DMS53 (cell line): ENCODE data around the gene RFX4.

Experiments
- DNase-seq: peaks from one replicate; lab custom pipeline; 2025; lab: John Stamatoyannopoulos, UW

RFX4 gene

DNA sequence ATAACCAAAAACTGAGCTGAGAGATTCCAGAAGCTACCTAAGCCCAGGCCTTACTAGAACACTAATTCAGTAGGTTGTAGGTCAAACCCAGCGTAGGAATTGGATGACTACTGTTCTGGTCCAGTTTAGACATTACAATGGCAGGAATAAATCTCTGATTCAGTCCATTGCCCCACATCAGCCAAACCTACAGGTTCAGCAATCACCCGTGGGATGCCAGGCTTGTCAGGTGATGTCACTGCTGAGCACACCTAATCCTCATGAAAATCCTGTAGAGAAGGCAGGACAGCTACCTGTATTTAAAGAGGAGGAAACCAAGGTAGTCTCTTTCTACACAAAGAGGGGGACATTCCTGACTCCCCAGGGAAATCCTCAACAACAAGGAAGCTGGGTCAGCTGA is 63.7 kb downstream of the RFX4 start:
- DNase-seq, result peak; percentile 31

DNA sequence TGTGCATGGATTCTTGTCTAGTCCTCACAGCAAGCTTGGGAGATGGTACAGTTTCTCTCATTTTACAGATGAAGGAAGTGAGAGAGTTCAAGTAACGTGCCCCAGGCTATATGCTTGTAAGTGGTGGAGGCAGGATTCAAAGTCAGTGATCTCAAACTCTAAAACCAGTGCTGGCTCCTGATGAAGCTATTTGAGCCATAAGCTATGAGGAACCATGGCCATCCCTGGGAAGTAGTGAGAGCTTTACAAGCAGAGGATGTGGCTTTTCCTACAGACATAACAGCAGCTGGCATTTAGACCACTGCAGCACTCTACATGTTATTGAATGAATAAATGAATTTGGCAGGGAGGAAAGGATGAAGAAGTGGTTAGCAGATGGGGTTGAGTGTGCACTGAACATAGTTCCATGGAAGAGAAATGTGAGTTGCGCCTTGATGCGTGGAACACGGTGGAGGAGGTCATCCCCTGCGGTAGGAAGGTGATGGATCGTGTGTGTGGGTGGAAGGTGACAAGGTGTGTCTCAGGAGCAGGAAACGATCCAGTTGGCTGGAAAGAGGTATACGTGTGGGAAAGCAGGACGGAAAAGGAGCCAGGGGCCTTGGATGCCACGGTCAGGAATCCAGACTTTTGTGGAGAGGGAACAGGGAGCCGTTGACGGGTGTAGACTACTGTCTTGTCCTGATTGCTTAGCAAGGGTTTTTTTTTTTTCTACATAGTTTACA is 65.2 kb downstream of the RFX4 start:
- no peak for DNase-seq

DNA sequence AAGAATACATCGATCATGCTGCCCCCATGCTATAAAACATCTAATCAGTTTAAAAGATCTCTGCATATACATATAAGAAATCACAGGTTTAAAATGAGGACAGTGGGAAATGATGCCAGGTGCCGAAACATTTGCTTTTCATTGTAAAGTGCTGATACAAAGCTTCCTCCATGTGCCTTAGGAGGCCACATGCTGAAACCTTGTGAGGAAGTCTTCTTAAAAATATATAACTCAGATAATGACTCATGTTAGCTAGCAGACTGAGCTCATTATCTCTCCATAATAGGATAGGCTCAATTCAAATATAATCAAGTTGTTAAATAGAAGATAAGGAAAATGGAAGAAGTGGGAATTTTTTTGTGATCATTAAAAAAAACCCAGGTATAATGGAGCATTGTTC is 65.9 kb downstream of the RFX4 start:
- no peak for DNase-seq

DNA sequence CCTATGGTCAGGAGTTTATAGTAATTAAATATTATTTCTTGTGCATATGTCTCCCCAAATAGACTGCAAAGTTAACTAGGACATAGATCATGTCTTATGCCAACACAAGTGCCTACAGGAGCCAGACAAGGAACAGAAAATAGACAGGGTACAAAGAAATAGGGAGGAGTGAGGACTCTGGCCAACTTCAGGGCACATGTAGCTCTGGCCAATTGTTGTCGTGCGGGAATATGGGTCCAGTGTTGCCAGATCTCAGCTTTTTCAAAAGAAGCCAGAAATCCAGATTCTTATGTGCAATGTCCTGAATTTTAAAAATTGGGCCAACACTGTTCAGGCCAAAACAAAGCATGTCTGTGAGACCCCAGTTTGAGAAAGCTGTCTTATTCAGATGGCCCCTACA is 68.7 kb downstream of the RFX4 start:
- DNase-seq, result no peak

DNA sequence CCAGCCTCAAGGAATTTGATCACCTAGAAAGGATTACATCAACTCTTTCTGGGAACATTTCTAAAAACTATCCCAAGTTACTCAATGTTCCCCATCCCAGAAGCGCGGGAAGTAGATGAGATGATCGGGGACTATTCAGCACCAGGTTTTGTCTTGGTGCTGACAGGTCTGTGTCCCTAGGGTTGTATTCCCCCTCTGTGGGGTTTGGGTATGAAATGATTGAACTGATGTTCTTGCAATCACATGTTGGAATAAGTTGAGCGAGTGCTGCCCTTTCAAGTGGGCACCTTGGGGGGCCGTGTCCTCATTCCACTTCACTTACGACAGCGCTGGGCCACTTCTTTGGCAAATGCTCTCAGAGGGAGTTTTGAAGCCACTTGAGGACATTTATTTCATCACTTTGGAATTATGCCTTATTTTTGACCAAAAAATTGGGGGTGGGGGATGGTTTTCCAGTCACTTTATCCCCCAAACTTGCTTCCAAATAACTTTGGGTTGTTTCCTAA is 69.8 kb downstream of the RFX4 start:
- DNase-seq, result no peak

DNA sequence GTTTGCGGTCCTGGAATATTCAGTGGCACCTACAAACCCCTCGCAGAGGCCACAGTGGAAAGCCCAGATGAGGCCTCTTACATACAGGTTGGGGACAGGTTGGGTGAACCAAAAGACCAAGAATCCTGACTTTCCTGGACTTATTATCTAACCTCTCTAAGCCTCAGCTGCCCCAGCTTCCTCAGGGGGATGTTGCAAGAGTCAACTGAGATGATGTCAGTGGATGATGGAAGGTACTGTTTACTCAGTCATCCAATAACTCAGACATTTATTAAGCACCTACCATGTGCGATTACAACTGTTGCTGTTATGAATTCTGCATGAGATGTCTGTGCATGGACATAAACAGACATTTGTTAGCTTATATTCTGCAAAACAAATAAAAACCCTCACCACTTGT is 72.8 kb downstream of the RFX4 start:
- peak; percentile 26 for DNase-seq

DNA sequence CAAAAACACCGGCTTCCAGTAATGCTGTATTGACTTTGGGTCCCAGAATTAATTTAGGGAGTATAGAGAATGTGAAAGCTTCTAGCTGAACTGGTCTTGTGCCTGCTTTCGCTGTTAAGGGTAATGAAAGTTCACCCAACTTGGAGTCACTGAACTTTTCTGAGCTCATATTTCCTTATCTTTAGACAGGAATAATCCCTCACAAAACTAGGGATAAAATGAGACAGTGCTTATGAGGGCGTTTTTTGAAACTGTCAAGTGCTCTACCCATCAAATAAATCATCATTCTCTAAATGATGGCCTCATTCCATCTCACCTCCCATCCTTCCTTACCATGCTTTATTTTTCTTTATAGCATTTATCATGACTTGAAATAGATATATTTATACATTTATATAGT is 74.7 kb downstream of the RFX4 start:
- no peak for DNase-seq

DNA sequence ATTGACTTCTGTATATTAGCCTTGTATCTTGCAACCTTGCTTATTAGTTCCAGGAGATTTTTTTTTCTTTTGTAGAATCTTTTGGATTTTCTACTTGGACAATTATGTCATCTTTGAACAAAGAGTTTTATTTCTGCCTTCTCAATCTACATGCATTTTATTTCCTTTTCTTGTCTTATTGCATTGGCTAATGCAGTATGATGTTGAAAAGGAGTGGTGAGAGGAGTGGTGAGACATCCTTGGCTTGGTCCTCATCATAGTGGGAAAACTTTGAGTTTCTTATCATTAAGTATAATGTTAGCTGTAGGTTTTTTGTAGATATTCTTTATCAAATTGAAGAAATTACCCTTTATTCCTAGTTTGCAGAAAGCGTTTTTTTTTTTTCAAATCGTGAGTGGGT is 80.6 kb downstream of the RFX4 start:
- DNase-seq, result no peak

DNA sequence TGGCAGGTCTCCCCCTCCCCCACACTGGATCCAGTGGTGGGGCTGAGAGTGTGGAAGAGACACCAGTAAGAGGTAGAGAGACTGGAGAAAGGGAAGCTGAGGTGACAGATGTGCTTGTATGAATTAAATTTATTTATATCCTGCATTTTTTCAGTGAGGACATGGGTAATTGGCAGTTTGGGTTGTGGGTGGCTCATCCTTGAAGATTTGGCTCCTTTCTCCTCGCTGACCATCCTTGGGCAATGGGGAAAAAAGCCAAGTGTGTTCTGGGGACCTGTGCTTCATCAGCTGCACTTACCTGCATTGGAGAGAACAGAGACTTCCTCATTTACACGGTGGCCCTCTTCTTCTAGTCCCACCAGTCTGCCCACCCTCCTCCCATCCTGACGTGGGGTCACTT is 86.4 kb downstream of the RFX4 start:
- DNase-seq, result no peak

DNA sequence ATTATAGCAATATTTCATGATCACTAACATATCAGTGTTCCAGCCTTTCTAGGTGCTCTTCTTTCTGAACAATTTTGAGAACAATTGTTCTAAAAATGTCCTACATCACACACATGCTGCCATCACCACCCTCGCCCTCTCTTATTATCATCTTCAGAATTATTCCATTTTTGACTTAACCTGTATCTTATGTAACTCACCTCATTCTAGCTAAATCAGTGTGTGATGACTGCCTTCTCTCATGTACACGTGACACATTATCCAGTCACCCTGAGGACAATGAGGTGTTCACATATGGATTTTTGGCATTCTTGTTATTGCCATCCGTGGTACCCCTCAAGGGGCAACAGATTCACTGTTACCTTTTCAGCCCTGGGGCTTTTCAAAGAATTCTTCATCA is 87.3 kb downstream of the RFX4 start:
- DNase-seq, result no peak

DNA sequence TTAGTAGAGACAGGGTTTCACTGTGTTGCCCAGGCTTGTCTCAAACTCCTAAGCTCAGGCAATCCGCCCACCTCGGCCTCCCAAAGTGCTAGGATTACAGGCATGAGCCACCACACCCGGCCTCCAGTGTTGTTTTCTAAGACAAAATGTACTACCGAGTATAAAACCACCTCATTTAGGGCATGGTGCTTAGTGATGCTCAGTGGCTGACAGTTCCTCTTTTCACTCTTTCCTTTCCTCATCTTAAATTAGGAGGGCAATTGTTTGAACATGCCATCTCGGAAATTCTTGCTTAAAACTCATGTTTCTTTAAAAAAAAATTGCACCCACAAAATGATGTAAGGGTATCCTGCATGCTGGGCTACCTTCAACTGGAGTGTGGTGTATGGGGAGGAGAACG is 89.0 kb downstream of the RFX4 start:
- no peak for DNase-seq

DNA sequence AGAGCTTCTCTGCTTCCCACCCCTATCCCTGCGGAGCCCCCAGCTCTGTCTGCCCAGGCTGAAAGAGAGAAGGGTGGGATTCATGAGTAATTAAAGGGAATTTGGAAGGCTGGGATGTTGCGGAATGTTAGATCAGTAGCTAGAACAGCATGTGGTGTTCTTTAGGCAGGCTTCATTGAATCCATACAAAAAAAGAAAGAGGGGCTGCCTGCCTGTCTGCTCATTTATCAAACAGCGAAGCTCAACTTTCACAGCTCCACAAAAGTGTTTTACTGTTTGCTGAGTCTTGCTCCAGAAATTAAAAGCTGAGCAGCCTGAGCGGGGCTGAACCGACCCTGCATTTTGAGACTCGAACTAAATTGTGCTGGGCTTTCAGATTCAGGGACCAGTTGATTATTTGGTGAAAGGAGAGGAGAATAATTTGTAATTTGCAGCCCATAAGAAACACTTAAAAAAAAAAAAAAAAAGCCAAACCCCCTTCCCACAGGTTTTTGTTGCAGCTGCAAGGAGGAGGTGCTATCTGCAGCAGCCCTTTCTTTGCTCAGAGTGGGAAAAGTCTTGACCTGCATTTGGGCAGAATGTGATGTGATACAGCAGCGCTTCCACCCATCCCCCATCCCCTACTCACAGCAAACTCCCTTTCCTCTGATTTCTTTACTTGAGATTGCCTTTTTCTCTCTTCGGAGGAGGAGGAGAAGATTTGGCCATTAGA is 89.7 kb downstream of the RFX4 start:
- DNase-seq, result no peak

DNA sequence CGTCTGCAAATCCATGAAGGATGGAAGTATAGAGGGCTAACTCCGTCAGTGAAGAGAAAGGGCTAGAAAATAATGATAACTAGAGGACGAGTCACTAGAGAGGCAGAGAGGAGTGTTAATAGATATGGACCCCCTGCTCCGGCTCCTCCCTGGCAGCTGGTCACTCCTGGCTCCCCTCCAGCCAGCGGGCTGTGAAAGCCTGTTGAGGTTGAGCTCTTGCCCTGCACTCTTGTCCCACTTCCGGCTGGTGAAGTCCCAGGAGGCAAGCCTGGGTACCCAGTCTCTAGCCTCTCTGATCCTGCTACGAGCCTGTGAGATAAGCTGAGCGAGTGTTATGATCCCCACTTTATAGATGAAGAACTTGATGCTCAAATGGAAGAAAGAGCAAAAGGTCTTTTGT is 90.3 kb downstream of the RFX4 start:
- DNase-seq, result no peak

DNA sequence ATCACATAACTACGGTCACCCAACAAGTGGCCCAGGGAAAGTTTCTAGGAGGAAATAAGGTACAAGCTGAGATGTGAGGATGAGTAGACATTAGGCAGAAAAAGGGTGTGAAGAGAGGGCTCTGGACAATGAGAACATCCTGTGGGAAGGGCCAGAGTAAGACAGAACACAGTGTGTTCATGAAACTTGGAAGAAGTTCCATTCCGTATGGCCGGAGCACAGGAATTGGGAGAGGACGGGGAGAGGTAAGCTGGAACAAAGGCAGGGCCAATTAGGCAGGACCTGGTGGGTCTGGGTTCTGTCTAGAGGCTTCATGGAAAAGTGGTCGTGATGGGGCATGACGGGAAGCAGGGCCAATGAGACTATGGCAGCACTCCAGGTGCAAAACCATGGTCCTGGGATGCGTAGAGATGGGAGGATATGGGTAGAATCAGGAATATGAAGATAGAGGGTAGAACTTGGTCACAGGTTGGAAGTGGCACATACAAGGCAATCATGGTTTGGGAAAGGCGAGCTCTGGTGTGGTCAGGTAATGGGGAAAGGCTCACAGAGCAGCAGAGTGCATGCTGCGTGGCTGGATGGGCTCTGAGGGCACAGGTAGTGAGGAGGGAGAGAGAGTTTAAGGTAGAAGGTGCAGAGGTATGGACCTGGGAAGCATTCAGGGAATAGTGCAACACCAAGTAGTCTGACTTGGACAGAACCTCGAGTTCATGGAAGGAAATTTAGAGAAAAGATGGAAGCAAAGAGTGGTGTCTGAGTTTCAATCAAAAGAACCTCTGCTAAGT is 93.0 kb downstream of the RFX4 start:
- DNase-seq, result no peak

DNA sequence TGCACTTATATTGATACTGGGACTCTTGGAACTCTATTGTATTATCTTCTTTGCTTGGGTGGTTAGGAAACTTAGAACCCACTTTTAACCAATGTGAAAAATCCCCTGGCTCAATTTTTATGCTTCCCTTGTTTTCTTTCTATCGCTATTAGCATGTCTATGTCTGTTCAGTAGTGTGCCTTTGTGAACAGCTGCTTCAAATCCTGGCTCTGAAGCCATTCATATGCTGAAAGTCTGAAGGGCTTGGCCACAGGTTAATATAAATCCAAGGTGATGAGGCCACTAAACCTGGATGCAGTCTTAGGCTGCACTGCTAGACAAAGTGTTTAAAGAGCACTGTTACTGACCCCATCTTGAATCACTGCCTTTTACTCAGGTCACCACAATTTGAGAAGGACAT is 96.8 kb downstream of the RFX4 start:
- no peak for DNase-seq

DNA sequence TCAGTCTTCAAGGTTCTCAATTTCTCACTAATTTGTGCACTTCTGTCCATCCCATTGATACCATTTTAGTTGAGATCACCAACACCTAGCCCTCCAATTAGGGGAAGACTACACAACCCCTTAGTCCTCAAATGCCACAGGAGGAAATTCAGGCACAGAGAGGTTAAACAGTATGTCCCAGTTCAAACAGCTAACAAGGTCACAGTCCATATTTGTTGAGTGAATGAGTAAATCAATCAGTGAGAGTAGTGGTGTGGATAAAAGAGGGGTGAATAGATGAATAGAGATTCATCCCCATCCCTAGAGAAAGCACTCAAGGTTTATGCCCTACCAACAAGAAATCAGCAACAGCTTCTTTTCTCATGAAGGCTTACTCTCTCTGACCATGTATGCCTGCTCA is 97.5 kb downstream of the RFX4 start:
- DNase-seq, result no peak

DNA sequence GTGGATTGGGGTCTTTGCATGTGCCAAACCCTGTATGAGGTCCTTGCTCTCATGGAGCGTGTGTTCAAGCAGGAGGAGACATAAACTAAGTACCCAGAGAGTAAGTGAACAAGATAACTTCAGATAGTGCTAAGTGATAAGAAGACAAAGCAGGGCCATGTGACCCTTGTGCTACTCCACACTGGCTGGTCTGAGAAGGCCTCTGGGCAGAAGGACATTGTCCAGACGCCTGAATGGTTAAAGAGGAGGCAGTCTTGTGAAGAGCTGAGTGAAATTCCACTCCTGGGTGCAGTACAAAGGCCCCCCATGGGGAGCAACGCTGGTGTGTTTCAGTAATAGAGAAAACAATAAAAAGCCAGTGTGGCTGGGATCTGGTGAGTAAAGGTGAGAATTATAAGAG is 98.4 kb downstream of the RFX4 start:
- no peak for DNase-seq

DNA sequence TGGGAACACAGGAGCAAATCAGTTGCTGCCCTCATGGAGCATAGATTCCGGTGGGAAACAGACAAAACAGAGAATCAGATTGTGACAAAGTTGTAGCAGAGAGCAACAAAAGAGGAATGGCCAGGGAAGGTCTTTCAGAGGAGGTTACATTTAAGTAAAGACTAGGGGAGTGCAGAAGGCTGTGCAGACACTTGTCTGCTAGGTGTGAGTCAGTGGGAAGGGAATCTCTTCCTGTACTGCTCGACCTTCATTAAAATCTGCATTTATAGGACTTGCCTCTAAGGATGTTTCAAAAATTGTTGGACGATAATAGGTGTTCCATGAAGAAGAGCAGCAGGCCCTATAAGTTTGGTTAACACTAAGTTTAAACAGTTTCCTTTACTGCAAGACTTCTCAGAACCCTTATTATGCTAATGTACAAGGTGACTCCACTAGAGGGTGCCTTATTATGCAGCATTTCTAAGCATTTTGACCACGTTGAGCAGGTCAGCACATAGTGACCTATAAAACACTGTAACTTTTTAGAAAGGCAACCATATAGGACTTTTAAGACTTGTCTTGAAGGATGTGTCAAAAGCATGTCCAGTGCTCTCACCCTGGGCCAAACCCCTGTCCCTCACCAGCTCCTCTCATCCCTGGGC is 99.9 kb downstream of the RFX4 start:
- DNase-seq, result peak; percentile 47

DNA sequence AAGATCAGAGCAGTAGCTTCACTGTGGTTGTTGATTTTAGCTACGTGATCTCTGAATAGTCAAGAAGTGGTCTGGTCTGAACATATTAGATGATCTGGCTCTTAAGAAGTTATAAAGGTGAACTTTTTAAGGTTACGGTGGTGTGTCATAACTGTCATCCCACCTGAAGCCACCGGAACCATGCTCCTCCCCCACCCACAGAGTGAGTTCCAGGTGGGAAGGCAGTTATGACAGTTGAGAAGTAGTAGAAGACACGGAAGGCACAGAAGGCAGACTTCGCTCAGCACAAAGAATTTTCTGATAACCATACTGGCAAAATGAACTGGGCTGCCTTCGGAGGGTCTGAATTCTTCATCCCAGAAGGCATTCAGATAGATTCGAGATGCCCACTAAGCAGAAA is 101.7 kb downstream of the RFX4 start:
- no peak for DNase-seq

DNA sequence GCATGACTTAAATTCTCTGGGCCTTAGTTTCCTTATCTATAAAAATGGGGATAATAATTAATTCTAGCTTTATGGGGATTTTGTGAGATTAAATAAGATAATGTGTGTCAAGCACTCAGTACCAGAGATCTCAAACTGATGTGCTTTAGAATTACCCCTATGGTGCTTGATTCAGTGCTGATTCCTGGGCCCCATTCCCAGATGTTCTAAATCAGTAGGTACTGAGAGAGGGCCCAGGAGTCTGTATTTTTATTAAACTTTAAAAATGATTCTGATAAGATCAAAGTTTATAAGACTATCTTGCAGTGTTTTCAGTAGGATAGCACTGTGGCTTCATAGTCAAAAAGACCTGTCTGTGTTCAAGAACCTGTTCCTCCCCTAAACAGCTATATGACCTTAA is 102.6 kb downstream of the RFX4 start:
- DNase-seq, result no peak

DNA sequence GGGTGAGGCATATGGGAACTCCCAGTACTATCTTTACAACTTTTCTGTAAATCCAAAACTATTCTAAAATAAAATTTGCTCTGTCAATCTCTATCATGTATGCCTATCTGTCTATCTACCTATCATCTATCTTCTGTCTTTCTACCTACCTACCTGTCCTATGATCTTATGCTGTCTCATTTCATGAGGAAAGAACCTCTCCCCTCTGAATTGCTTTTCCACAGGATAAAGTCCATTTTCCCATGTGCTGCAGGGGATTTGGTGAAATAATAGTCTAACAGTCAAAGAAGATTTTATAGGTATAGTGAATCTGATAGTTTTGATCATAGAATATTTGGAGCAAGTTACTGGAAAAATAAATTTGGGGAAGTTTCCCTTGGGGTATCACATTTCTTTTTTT is 104.9 kb downstream of the RFX4 start:
- DNase-seq, result no peak

DNA sequence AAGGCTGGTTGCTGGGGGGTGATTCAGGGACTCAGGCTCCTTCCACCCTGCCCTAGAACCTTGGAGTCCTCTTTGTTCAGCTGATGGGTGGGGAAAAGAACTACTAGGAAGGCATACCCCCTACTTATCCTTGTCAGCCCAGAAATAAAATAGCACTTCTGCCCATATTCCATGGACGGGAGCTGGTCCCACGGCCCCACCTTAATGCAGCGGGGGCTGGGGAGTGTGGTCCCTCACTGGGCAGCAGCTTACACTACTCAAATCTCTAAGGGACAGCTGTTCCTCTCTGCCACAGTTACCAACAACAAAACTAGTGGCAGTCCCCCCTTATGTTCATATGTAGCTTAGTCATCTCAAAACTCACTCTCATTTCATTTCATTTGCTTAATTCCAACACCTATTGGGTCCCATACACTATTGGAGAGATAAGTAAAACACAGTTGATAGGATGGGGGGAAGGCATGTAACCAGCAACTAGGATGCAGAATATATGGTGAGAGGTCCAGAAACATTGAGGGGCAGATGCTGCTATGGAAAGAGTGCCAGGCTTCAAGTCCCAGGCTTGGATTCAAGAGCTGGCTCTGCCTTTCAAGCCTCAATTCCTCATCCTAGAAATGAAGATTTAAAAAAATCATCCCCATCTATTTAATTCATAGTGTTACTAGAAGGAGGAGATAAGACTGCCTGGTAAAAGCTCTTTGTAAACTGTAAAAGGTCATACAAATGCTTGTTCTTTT is 107.9 kb downstream of the RFX4 start:
- DNase-seq, result no peak
